Hematopoietic multipotent progenitor cell treated with erythropoietin and hydrocortisone succinate and interleukin-3 and kit ligand, for 6 days (in vitro differentiated cells): Measurements from ENCODE around the gene AZU1.
"Not testable (repeated sequence)": the region's sequence is repeated elsewhere in the genome, so short reads cannot be mapped to it uniquely, and the experiment has no call there.

Source experiments
- DNase-seq: peaks from one replicate; pipeline ENCODE4 v3.0.0-alpha.2; 2015

Gene AZU1

GRCh38 chr19:831407-832369, 4.1 kb downstream of the AZU1 start:
- DNase-seq: no peak

GRCh38 chr19:834216-834615, 6.6 kb downstream of the AZU1 start:
- no peak for DNase-seq

DNA sequence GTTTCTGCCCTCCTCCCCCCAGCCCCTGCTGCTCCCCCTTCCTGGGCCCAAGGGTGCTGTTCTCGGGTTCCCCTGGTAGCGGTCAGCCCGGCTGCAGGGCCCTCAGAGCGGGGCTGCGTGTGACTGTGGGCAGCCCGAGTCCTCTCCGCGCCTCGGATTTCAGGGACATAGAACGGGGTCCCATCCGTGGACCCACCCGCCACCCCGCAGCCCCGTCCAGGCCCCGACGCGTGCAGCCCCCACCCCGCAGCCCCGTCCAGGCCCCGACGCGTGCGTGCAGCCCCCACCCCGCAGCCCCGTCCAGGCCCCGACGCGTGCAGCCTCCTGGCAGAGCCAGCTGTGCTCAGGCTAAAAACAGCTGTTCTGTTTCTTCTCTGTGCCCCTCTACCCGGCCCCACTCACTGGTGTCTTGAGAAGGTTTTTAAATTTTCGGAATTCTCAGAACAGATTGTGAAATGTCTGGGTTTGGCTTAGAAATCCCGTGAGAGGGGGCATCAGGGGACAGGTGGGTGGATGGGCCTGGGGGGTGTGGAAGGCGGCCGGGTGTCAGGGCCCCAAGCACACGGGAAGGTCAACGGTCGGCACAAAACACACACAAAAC, 7.7 kb downstream of the AZU1 start:
- DNase-seq: no peak

- no peak for DNase-seq
These were observed 13.0 kb downstream of the AZU1 start, which contains the start of gene PRTN3 for GRCh38 chr19:840519-841206. TSS of gene PRTN3 (plus strand) at chr19:840999. CDS start at chr19:841009, 10 bp downstream.

DNA sequence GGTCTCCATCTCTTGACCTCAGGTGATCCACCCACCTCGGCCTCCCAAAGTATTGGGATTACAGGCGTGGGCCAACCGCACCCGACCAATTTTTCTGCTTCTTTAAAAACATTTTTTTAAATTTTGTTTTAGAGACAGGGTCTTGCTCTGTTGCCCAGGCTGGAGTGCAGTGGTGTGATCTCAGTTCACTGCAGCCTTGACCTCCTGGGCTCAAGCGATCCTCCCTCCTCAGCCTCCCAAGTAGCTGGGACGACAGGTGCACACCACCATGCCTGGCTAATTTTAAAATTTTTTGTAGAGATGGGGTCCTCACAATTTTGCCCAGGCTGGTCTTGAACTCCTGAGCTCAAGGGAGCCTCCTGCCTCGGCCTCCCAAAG, 15.2 kb downstream of the AZU1 start:
- DNase-seq: not testable (repeated sequence)

- peak; percentile 33 for DNase-seq
These were observed 15.7 kb downstream of the AZU1 start for GRCh38 chr19:843180-843835.

DNA sequence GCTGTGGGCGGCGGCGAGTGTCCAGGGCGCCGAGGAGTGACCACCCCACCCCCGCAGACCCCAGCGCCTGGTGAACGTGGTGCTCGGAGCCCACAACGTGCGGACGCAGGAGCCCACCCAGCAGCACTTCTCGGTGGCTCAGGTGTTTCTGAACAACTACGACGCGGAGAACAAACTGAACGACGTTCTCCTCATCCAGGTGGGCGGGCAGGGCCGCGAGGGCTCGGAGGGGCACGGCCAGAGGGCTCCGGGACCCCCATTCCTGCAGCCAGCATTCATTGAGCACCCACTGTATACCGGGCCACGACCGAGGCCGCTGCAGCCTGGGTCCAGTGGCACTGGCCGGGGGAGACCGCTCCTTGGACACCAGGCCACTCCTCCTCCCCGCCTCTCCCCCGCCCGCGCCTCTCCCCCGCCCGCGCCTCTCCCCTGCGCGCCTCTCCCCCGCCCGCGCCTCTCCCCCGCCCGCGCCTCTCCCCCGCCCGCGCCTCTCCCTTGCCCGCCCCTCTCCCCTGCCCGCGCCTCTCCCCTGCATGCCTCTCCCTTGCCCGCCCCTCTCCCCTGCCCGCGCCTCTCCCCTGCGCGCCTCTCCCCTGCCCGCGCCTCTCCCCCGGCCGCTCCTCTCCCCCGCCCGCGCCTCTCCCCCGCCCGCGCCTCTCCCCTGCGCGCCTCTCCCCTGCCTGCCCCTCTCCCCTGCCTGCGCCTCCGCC, 16.4 kb downstream of the AZU1 start:
- DNase-seq: no peak

DNA sequence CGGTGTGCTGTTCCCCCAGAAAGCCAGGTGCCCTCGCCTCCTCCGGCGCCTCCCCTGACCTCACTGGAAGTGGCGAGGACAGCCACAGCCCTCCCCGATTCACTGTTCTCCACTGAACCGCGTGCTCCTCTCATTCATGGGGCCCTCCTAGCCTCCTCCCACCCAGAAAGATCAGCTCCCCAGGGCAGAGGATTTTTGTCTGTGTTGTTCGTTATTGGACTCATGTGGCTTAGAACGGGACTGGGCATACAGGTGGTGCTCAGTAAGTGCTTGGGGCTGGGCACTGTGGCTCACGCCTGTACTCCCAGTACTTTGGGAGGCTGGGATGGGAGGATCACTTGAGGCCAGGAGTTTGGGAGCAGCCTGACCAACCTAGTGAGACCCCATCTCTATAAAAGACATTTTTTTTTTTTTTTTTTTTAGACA, 16.9 kb downstream of the AZU1 start:
- DNase-seq: peak; percentile 48

- no peak for DNase-seq
These were observed 18.3 kb downstream of the AZU1 start for GRCh38 chr19:845707-846521.

- DNase-seq: no peak
These were observed 20.8 kb downstream of the AZU1 start for GRCh38 chr19:848386-848921.

DNA sequence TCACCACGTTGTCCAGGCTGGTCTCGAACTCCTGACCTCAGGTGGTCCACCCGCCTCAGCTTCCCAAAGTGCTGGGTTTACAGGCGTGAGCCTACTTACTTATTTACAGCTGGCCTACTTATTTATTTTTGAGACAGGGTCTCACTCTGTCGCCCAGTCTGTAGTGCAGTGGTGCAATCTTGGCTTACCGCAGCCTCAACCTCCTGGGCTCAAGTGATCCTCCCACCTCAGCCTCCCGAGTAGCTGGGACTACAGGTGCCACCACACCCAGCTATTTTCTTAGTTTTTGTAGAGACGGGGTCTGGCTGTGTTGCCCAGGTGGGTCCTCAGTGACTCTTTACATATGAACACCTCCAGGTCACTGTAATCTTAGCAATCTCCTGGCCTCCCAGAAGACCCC, 21.6 kb downstream of the AZU1 start:
- DNase-seq: not testable (repeated sequence)

DNA sequence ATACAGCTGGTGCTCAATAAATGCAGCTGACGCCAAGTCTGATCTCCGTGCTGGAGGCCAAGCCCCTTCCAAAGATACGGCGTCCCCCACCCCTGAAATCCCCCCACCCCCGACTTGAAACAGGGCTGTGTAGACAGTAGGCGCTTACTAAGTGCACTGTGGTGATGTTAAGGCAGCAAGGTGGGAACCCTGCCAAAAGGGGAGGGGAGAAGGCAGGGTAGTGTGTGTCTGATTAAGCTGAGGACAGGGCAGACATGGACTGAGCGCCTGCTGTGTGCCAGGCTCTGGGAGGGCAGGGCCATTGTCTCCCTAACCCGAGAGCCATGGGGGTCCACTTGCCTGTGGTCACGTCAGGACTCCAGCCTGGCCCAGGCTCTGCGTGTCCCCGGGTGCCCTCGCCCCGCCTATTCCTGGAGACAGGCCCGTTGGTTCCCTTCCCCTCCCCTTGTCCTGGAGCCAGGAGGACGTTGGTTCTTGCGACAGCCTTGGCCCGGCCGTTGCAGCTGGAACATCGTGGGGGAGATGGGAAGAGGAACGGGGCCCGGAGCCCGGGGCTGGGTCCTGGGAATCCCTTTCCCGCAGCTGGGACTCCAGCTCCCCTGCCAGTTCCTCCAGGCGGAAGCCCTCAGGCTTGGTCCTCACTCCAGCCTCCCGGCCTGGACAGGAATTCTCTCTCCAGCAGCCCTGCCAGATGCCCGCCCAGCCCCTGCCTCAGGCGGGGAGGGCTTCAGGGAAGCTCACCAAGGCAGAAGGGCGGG, 22.8 kb downstream of the AZU1 start:
- peak; percentile 70 for DNase-seq

DNA sequence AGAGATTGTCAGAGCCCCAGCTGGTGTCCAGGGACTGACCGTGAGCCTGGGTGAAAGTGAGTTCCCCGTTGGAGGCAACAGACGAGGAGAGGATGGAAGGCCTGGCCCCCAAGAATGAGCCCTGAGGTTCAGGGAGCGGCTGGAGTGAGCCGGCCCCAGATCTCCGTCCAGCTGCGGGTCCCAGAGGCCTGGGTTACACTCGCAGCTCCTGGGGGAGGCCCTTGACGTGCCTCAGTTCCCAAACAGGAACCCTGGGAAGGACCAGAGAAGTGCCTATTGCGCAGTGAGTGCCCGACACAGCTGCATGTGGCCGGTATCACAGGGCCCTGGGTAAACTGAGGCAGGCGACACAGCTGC, 23.3 kb downstream of the AZU1 start:
- DNase-seq: no peak

GRCh38 chr19:852136-853013, 24.7 kb downstream of the AZU1 start, which contains the start of gene ELANE:
TSS of gene ELANE (plus strand) at chr19:852303. CDS start at chr19:852329, 26 bp downstream.
- DNase-seq: peak; percentile 38

DNA sequence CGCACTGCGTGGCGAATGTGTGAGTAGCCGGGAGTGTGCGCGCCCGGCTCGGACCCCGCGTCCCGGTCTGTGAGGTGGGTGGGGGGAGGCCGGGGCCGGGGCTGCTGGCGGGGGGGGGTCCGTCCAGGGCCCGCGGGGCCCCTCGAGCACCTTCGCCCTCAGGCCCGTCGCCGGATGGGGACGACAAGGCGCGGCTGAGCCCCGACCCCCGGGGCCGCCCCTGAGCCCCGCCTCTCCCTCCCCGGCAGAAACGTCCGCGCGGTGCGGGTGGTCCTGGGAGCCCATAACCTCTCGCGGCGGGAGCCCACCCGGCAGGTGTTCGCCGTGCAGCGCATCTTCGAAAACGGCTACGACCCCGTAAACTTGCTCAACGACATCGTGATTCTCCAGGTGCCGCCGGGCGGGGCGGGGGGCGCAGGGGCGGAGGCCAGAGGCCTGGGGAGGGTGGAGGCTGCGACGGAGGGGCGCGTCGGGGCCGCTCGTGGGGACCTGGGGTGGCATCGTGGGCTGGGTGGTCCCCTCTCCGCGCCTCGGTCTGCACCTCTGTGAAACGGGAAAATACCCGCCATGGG, 25.5 kb downstream of the AZU1 start:
- no peak for DNase-seq

DNA sequence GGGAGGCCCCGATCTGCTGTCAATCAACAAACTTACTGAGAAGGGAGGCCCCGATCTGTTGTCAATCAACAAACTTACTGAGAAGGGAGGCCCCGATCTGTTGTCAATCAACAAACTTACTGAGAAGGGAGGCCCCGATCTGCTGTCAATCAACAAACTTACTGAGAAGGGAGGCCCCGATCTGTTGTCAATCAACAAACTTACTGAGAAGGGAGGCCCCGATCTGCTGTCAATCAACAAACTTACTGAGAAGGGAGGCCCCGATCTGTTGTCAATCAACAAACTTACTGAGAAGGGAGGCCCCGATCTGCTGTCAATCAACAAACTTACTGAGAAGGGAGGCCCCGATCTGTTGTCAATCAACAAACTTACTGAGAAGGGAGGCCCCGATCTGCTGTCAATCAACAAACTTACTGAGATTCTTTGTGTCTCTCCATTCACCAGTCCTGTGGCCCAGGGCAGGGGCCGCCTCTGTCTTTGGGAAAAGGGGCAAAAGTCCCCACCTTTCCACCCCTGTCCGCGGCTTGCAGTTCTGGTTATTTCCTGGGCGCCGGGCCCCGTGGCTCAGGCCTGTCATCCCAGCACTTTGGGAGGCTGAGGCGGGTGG, 26.1 kb downstream of the AZU1 start:
- DNase-seq: not testable (repeated sequence)

DNA sequence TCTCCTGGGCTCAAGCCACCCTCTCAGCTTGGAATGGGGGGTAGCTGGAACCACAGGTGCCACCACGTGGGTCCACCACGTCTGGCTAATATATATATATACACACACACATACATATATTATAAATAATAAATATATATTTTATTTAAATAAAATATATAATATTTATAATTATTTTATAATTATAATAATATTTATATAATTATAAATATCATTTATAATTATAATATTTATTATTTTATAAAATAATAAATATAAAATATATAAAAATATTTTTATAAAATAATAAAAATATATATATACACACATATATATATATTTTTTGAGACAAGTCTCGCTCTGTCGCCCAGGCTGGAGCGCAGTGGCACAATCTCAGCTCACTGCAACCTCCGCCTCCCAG, 26.9 kb downstream of the AZU1 start:
- no peak for DNase-seq

GRCh38 chr19:855142-855541, 27.5 kb downstream of the AZU1 start:
- DNase-seq: no peak
